Measurements from ENCODE around the gene ARHGAP15.

The ARHGAP15 gene

DNA sequence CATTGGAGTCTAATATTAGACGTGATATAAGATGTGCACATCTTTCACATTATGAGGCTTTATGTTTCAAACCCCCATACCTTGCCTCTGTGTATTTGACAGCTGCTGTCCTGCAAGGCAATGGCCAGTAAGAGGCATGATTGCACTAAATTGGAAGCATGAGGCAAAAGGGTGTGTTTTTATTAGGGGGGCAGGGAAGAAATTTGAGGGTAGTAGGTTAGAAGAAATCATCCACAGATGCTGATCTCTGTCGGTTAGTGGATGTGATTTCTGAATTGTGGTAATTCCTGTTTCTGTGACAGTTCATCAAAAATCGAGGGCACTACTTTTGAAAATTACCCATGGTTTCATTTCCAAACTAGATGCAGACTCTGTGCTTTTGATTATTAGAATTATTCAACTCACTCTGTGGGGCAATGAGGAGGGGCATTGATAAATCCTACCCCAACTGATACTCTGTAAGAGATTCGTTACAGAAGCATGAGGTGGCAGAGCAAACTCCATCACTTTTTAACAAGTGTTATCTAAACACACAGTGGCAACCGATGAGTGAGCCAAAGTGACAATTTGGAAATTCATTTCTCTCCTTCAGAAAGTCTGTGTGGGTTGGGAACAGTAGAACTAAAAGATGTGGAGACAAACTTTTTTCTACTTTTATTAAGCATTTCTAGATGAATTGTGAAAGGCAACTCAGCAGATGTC, 453.0 kb downstream of the ARHGAP15 start:
- DNase-seq (ENCODE audit: low read depth) = no peak

DNA sequence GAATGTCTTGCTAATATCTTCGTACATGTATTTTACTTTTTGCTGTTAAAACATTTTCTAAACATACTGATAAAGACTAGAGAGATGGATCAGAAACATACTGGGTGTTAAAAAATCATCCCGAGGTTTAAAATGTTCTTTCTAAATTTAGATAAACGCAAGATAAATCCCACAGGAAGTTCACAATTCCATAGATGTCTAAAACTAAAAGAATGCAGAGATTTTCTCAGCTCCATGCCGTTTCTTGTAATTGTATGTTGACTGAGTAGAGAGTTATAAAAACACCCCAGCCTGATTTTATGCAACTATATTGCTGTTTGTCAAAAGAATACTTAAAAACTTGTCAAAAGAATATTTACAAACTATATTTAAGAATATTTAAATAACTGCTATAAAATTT, 455.7 kb downstream of the ARHGAP15 start:
- no peak for DNase-seq (ENCODE audit: low read depth)

DNA sequence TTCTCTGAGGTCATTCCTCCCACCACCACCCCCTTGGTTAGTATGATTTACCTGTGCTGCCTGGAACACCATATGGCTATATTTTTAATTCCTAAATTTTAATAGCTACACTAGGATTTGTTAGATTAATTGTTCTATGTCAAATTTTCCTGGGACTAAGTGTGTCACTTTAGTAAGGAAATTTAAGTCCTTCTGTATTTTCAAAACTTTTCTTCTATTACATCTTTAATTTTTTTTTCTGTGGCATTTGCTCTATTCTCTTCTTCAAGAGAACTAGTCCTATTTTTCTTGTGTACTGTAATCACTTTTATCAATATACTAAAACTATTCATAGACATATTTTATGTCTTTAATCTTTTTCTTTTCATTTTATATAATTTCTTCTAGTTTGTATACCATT, 456.9 kb downstream of the ARHGAP15 start:
- DNase-seq (ENCODE audit: low read depth) = no peak

DNA sequence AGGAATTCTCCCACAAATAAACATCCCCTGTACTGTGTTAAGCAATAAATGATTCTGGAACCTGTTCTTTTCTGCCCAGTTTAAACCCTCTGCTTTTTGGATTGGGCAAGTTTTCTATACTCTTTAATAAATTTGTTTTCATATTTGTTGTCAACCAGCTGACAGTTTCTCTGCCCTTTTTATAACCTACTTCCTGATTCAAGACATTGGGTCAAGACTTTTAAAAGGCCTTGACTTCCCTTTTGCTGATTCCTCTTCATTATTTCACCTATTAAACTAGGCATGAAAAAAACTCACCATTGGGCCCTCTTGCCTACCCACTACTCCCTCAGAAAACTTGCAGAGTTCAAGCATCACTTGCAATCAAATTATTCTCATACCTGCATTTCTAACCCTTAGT, 459.5 kb downstream of the ARHGAP15 start:
- DNase-seq (ENCODE audit: low read depth) = no peak

DNA sequence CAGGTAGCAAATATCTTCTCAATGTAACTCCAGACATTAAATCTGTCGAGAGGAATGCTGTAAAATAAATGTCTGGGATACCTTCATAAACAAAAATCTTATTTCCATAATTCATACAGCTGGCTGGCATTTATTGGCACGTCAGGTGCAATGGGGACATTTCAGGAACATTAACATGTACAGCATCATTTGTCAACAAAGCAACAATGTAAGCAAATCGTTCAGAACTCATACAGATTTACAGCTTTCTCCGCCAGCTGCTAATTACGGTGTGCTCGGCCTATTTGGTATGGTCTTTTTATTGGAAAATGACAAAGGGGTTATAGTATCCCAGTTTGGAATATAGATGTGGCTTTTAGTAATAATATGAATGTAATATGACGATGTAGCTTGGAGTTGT, 464.9 kb downstream of the ARHGAP15 start:
- DNase-seq (ENCODE audit: low read depth) = no peak

DNA sequence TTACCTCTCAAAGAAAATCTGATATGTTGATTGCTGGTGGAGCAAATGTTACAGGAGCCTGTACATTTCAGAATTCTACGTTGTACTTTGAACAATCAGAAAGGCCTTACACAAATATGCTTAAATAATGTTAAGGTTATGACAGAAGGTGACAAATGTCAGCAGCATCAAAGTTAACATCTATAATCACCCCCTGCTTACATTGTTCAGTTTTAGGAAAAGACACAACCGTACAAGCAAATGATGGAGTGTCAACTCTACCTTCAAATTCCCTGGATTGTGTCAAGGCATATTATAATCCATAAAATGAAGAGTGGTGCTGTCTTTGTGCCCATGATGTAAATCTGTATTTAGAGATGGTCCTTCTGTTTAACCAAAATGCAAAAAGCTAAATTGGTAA, 465.5 kb downstream of the ARHGAP15 start:
- no peak for DNase-seq (ENCODE audit: low read depth)

DNA sequence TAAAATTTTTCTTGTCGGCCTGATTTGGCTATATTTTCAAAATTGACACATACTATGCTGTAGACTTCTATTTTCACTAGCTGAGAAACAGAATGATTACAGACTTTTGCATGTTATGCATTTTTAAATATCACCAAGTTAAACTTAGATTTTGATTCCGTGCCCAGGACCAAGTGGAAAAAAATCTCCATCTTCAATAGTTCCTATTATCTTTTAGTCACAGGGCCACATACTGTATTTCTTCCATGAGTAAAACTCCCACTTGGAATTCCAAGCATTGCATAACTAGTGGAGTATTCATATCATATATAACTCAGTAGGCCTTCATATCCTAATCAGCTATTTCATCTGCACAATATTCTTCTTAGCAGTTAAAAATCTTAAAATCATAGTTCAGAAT, 470.9 kb downstream of the ARHGAP15 start:
- no peak for DNase-seq (ENCODE audit: low read depth)

DNA sequence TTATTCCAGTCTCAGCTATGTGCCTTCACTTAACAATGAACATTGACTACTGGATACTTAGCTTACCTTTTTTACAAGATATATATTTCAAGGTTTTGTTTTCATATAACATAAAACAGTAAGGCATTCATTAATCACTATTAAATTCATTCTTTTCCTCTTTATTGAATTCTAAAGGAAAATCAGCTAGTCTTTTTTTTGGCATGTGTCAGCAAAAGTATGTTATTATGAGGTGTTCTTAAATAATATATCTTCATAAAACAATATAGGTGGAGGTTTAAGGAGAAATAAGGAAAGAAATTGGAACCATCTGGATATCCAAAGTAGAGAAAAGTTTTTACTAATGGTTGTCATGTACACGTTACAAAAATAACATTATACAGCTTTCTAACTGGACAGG, 472.6 kb downstream of the ARHGAP15 start:
- DNase-seq (ENCODE audit: low read depth) = no peak

DNA sequence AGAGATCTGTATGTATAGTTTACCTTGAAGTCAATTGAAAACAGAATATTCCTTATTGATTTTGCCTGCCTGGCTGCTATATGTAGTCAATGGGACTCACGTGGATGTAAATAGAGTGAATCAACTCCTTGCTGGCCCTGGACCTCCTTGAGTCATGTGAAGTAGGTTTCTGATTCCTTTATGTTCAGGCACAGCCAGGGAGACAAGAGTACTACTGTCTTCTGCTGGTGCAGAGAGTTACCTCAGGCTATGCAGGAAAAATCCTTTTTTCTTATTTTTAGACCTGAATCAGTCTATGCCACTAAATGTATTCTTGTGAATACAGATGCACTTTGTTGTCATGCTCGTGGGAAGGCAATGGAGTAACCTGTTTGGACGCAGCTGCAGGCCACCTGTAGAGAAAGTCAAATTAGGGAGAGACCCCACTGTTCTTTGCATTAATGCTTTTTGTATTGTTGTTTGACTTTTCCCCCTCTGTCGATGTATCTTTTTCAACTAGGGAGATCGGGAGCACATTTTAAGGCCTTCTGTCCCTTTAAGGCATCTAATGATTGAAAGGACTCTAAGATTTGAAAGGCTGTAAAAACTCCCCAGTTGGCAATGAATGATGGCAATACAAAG, 473.9 kb downstream of the ARHGAP15 start:
- no peak for DNase-seq (ENCODE audit: low read depth)

DNA sequence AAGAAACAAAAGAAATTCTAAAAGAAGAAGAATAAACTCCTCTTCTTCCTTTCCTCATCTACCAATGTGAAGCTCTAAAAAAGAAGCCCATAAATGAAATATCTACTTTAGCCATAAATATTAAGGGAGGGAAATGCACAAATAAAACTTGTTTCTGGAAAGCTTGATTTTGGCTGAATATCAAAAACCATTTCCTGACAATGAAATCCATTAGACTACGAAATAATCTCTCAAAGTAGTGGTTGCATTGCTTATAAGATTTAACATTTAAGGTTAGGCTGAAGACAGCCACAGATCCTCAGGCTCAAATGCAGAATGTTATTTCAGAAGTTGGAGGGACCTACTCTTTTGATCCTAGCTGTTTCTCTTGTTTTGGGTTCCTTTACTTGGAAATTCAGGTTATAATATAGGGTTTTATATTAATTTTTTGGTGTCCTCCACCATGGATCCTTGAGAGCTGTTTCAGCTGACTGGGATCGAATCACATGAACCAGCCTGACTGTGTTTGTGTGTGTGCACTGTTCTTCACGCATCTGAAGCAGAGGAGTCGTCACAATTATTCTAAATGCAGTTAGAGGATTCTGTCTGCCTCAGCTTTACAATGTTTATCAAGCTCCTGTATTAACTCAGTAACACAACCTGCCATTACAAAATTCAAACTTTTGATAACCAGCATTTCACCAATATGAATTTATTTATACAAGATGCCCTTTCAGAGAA, 474.8 kb downstream of the ARHGAP15 start:
- no peak for DNase-seq (ENCODE audit: low read depth)

DNA sequence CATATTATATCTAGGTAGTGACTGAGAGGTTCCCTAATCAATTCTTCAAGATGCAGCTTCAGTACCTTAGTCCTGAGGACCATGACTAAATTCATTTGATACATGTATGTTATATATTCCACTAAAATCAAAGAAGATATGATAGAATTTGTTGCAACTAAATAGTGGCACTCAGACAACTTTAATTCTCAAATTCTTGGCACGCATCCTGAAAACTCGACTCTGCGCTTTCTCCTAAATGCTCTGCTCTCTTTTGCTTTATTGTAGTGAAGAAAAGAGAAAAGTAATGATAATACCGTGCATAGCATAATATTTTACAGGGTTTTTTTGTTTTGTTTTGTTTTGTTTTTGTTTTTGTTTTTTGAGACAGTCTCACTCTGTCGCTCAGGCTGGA, 475.3 kb downstream of the ARHGAP15 start:
- no peak for DNase-seq (ENCODE audit: low read depth)

DNA sequence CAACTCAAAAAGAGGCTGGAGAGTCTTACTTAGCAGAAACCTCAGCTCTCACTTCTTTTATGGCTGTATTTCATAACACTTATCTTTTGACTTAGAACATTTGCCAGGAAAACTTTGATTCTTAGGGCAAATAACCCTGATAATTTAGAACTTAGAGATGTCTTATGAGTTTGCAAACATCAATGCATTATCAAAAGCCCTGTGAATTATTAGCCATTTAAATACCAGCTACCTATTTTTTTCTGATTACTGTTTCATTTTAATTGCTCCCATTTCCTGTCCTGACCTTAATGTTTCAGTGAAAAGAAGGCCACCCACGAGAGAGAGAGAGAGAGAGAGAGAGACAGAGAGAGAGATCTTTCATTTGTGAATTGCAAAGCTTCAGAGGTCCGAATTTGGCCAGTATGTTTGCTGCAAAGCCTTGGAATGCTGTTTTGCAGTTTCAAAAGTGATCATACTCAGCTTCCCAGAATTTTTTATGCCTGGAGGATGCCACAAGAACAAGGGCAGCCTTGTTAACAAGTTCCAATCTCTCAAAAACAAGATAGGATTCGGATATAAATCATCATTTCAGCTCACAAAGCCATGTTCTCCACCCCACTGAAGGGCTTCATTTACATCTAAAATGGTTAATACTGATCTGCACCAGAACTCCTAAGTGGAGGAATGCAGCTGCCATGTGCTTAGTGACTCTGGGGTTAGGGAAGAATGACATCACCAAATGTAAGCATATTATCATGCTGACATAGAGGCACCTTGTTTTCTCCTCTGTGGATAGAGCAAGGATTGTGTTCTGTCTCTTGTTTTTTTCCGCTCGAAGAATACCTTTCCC, 478.2 kb downstream of the ARHGAP15 start:
- DNase-seq (ENCODE audit: low read depth) = no peak

DNA sequence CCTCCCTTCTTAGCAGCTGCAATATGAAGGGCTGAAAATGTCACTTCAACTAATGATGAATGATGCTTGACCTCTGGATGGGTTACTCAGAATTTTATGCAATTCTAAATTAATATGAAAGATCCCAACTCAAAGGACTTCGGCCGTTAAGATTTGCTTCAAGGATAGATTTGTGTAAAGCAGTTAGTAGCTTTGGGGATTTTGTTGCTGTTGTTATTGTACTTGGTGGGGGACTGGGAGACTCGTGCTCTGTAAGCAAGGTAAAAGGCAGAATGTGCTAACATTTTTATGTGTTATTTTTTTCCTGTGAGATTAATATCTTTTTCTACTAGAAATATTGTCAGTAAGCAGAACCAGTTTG, 478.8 kb downstream of the ARHGAP15 start:
- DNase-seq (ENCODE audit: low read depth) = no peak

DNA sequence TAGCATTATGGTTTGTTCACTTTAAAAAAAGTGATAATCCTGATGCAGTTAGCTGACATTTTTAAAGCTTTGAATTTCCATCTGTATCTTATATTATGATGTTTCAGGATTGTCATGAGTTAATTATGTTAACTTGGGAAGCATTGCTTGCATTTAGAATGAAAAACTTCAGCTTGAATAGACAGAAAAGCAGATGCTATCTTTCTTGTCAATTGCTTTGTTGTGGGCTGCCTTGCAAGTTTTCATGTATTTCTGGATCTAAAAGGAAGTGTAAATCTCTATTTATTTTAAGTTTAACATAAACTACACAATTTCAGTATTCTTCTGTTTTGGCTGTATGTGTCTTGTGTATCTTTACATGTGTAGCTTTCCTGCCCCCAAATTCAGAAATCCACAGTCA, 479.5 kb downstream of the ARHGAP15 start:
- no peak for DNase-seq (ENCODE audit: low read depth)

DNA sequence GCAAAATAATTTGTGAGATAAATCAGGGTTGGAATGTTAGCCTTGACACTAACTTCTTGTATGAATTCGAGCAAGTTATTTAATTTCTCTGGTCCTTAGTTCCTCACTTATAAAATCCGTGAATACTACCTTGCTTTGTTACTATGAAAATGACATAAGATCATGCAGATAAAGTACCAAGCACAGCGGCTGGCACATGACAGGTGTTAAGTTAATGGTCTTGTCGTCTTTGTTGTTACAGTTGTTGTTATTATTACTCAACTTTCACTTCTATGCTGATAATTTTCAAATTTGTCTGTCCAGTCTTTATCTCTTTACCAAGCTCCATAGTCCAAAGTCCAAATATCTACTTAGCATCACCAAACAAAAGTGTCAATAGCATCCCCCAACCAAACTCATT, 482.1 kb downstream of the ARHGAP15 start:
- no peak for DNase-seq (ENCODE audit: low read depth)

DNA sequence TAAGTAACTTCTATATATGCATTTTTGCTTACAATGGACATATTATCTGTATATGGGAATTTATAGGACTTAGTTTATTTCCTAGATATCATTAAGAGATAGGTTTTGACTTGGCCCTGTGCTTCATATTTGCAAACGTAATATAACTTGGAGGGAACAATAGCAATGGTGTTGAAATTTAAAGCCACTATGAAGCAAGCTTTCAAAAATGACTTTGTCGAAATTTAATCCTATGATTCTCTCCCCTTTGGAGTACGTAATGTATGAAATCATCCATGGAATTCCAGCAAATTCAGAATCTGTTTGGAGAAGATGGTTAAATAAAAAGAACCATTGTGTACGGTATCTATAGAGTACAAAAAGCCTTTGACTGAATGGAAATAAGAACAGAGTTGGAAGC, 486.3 kb downstream of the ARHGAP15 start:
- no peak for DNase-seq (ENCODE audit: low read depth)

DNA sequence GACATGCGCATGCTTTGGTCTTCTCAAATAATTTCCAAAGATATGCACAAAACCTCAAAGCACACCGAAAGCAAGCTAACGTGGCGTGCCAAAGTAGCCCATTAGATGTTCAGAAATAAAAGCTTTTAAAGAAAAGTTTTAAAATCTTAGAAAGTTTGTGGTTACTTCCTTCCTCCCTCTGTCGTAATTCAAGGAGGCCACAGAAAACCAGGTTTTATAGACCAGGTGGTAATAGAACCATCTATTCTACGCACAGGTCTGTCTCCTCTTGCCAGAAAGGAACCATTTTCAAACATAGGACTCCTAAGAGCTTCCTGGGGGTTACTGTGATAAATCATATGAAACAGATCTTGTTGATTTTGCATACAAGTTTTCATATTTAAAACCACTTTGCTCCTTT, 487.2 kb downstream of the ARHGAP15 start:
- DNase-seq (ENCODE audit: low read depth) = no peak

DNA sequence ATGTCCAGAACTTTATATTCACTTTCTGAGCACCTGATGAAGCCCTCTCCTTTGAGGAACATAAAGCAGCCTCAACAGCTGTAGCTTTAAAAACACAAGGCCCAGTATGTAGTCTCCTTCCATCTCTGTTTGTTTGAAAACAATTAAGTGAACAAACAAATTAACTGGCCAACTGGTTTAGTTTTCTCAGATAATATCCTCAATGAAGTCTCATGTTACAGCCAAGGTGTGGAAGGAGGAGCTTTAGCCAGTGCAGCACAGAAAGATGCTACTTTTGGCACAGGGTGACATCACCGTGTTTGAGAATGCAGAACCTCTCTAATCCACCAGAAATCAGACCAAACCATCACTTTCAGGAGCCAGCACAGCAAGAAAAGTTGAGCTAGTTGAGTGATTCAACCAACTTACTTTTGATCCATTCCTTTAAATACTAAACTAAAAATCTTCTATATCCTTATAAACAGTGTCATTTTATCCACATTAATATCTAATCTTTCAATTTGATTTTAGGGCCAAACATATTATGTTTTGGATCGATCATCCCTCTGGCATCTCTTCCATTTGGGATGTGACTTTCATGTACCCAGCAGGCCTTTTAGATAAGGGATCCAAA, 488.7 kb downstream of the ARHGAP15 start:
- DNase-seq (ENCODE audit: low read depth) = no peak

DNA sequence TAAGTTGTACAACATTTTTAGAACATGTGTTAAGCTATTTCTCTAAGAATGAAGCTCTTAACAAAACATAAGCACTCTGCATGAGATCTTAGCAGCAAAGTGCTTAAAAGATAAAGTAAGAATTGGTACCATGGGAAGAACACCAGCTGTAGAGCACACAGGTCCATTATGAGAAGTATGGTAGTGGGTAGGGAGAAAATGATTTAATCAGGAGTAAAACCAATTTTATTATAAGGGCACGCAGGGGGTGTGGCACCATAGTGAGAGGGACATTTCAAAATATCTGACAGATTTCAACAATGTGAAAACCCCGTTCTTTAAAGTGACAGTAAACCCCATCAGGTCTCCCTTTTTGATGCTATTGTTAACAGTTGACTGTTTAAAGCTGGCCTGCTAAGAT, 492.9 kb downstream of the ARHGAP15 start:
- DNase-seq (ENCODE audit: low read depth) = no peak

DNA sequence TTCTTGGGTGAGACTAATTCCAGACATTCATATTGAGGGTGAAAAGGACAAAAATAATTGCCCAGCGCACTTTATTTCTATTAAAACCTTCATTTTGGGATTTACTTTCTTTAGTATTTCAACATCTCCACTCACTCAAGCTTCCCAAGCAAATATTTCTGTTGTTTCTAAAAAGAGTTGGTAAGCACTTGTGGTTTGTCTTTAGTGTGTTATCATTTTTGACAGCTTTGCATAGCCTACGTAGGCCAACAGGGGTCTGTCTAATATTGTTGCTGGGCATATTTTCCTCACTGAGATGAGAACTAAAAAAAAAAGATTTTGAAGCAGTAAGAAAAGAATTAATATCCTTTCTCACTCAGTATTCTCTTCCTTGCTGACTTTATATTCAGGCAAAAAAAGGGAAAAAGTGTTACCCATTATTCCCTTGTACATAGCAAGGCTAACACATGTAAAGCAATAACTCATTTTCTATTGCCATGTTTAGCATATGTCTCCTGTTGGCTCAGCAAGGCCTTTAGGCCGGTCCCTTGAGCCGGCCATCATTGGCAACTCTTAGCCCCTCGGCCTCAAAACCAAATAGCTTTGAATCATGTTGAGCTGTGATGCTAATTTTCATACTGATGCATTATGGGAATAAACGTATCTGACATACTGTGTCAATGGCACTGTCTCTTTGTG, 494.2 kb downstream of the ARHGAP15 start:
- DNase-seq (ENCODE audit: low read depth) = no peak

DNA sequence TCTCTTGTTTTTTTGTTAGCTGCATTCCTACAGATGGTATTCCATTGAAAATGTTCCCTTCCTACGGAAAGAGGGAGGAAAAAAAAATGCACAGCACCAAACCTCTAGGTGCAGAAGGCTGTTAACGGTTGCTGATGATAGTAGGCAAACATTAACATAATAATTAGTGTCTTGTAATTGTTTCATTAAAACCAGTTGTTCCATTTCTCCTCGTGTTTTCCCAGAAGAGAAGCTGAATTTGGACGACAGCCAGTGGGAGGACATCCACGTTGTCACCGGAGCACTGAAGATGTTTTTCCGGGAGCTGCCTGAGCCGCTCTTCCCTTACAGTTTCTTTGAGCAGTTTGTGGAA, 494.7 kb downstream of the ARHGAP15 start:
- DNase-seq (ENCODE audit: low read depth) = no peak

DNA sequence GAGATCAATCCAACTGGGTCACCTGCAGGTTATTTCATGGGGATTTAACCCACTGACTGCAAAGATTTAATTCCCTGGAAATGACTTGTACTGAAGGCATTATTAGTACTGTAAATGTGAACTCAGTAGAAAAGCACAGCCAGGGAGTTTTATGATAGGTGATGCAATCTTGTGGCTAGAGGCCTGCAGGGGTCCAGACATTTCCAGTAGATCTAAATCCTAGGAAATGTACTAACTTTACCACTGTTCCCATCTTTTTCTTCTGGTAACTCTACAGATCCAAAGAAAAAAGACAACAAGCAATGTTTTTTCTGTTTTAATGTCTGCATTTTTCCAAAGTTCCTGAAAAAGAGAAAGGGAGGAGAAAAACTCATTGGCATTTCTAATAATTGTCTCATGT, 500.1 kb downstream of the ARHGAP15 start:
- DNase-seq (ENCODE audit: low read depth) = peak; percentile 18
